ENCODE results near the gene ANXA2R. TPM values are rescaled to one million over a fixed set of nuclear protein-coding genes. Genes with fewer than 3 reads are reported as not detected.
A peak's percentile ranks its signal among the peaks of the same experiment; 100 is the strongest.

ANXA2R gene
- total RNA-seq, 1 experiment from 2014 or later = 6.2 TPM

GRCh38 chr5:43065387-43065947 lies 25.3 kb upstream of the ANXA2R start:
- BruUV-seq (replicated peaks) = TSS peak; percentile 68
- ATAC-seq = no peak
- CTCF ChIA-PET = interaction anchor here (1.9 kb wide), 1 partner anchor 24 kb away, joined by 9 read pairs; no protein-coding TSS in a partner anchor
- H3K4me3 ChIP-seq (ENCODE audit: low read depth in 2 of 2, low read length in 2 of 2) = peak overlapping the region; percentile 62 to 94
- peaks cover 3% of the 10 kb centered on the region; the same call in 1 of the 2 replicates for H3K36me3 ChIP-seq (ENCODE audit: control insufficient read depth, insufficient read depth, low read length)
- peak overlapping the region; percentile 100 for H3K27ac ChIP-seq (ENCODE audit: low read length)
- TF ChIP-seq TCF7L2 (IDR thresholded peaks at IDR 0.05; ENCODE audit: low read depth, low read length) = no peak
- TF ChIP-seq REST (IDR thresholded peaks at IDR 0.05; ENCODE audit: insufficient read depth in 1 of 2, low read depth in 2 of 2, low read length in 1 of 2) = no peak
- no peak for TF ChIP-seq SIN3A (IDR thresholded peaks at IDR 0.05; ENCODE audit: borderline replicate concordance, insufficient read depth, low read depth, low read length)
- H3K9me3 ChIP-seq (ENCODE audit: control insufficient read depth, insufficient read depth, low read depth, low read length) = no peaks in the 10 kb centered on the region
- intact Hi-C loops (cut with micrococcal nuclease; ENCODE audit: unreplicated experiment) (loop anchor here (2.0 kb wide), 1 partner anchor 23 kb away; no protein-coding TSS in a partner anchor), in situ Hi-C loops (cut with HindIII; ENCODE audit: low pct_unique_long_range_greater_than_20kb, low sequenced_read_pairs) (no loop called here)
- H3K27me3 ChIP-seq (ENCODE audit: control insufficient read depth, insufficient read depth, low read length) = no peaks in the 10 kb centered on the region
- DNase-seq (ENCODE audit: low read depth, low spot score) = peak; percentile 30
- POLR2A ChIA-PET = interaction anchor here (0.7 to 1.5 kb wide), 4 partner anchors 24 to 153 kb away, joined by 3 to 10 read pairs (median 3); no protein-coding TSS in a partner anchor
- H3K4me1 ChIP-seq (ENCODE audit: control insufficient read depth, insufficient read depth, low read length) = peaks cover 25% of the 10 kb centered on the region

- Histone ChIP-seq H3K27ac (ENCODE audit: low read length) (peak overlapping the region; percentile 100), H3K4me3 (ENCODE audit: low read depth in 2 of 2, low read length in 2 of 2) (peak overlapping the region; percentile 62 to 94), H3K36me3 (ENCODE audit: control insufficient read depth, insufficient read depth, low read length) (peaks cover 3% of the 10 kb centered on the region; the same call in 1 of the 2 replicates), H3K9me3 (ENCODE audit: control insufficient read depth, insufficient read depth, low read depth, low read length) (no peaks in the 10 kb centered on the region), H3K4me1 (ENCODE audit: control insufficient read depth, insufficient read depth, low read length) (peaks cover 25% of the 10 kb centered on the region), H3K27me3 (ENCODE audit: control insufficient read depth, insufficient read depth, low read length) (no peaks in the 10 kb centered on the region)
- in situ Hi-C loops (cut with HindIII; ENCODE audit: low pct_unique_long_range_greater_than_20kb, low sequenced_read_pairs) (no loop called here), intact Hi-C loops (cut with micrococcal nuclease; ENCODE audit: unreplicated experiment) (loop anchor here (2.0 kb wide), 1 partner anchor 21 kb away; no protein-coding TSS in a partner anchor)
- TF ChIP-seq POLR2AphosphoS5 (IDR thresholded peaks at IDR 0.05; ENCODE audit: low read depth, low read length) = peak; percentile 43; the same call in 1 of the 2 replicates
- no peak for TF ChIP-seq SIN3A (IDR thresholded peaks at IDR 0.05; ENCODE audit: borderline replicate concordance, insufficient read depth, low read depth, low read length)
- ATAC-seq (peak; percentile 47), DNase-seq (ENCODE audit: low read depth, low spot score) (peak; percentile 64)
- ChIA-PET CTCF (interaction anchor here (1.9 kb wide), 1 partner anchor 22 kb away, joined by 9 read pairs; no protein-coding TSS in a partner anchor), POLR2A (interaction anchor here (0.7 to 1.5 kb wide), 2 partner anchors 15 to 22 kb away, joined by 3 to 10 read pairs; no protein-coding TSS in a partner anchor)
- no TSS peak for BruUV-seq (replicated peaks)
These were observed 23.6 kb upstream of the ANXA2R start for GRCh38 chr5:43063721-43064171.

GRCh38 chr5:43061352-43062075 lies 21.4 kb upstream of the ANXA2R start:
- Histone ChIP-seq H3K9me3 (ENCODE audit: control insufficient read depth, insufficient read depth, low read depth, low read length) (no peaks in the 10 kb centered on the region), H3K4me3 (ENCODE audit: low read depth in 2 of 2, low read length in 2 of 2) (no peak overlapping the region), H3K27ac (ENCODE audit: low read length) (peak overlapping the region; percentile 77), H3K27me3 (ENCODE audit: control insufficient read depth, insufficient read depth, low read length) (no peaks in the 10 kb centered on the region), H3K36me3 (ENCODE audit: control insufficient read depth, insufficient read depth, low read length) (peaks cover 3% of the 10 kb centered on the region; the same call in 1 of the 2 replicates), H3K4me1 (ENCODE audit: control insufficient read depth, insufficient read depth, low read length) (peaks cover 24% of the 10 kb centered on the region)
- in situ Hi-C loops (cut with HindIII; ENCODE audit: low pct_unique_long_range_greater_than_20kb, low sequenced_read_pairs) = no loop called here
- DNase-seq (ENCODE audit: low read depth, low spot score) (no peak), ATAC-seq (no peak)
- no TSS peak for BruUV-seq (replicated peaks)
- POLR2A ChIA-PET = interaction anchor here (0.6 to 1.8 kb wide), 3 partner anchors 19 to 153 kb away, joined by 3 to 9 read pairs (median 3); no protein-coding TSS in a partner anchor
- CTCF ChIA-PET = interaction anchor here (1.0 kb wide), 1 partner anchor 43 kb away, joined by 5 read pairs; no protein-coding TSS in a partner anchor
- intact Hi-C loops (cut with micrococcal nuclease; ENCODE audit: unreplicated experiment) = no loop called here
- no peak for TF ChIP-seq SIN3A (IDR thresholded peaks at IDR 0.05; ENCODE audit: borderline replicate concordance, insufficient read depth, low read depth, low read length)
- TF ChIP-seq POLR2AphosphoS5 (IDR thresholded peaks at IDR 0.05; ENCODE audit: low read depth, low read length) = no peak
- TF ChIP-seq TCF7L2 (IDR thresholded peaks at IDR 0.05; ENCODE audit: low read depth, low read length) = no peak
- no peak for TF ChIP-seq REST (IDR thresholded peaks at IDR 0.05; ENCODE audit: insufficient read depth in 1 of 2, low read depth in 2 of 2, low read length in 1 of 2)
- TF ChIP-seq CTCF (IDR thresholded peaks at IDR 0.05) = no peak

All from Panc1 (cell line).